ENCODE data around the gene USP6NL. TPM values are rescaled to one million over a fixed set of nuclear protein-coding genes. Genes with fewer than 3 reads are reported as not detected.

Gene USP6NL
- total RNA-seq, 2 donors from 2014 or later, result 13.5 to 19.3 TPM

DNA sequence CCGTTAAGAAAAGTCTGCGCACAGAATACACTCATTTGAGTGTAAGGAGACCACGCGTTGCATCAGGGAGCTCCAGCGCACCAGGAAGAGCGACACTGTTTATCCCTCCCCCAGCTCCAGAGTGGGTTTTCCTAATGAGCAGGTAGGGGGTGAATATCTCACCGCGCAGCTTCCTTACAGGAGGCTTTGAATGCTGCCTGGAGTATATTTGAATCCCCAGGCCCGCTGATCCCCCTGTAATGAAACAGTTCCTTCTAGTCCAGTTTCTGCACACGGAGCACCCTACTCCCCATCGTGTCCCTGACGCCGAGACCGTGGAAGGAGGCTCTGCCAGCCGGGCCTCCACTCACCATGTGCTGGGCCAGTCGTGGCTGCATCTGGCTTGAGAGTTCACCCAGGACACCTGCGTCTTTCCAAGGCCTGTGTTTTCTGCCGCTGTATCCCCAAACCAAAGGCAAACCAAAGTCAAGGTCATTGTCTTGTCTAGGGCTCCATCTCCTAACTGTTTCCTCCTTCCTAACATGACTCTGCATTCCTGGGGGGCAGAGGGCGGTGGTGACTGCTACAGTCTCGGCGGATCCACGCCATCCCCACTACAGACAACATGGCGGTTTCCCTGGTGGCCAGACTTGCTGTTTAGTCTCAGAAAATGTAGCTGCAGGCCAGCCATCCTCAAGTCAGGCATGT, 167.8 kb downstream of the USP6NL start:
- intact Hi-C loops (cut with DNase I), result no loop called here
- Histone ChIP-seq H3K27me3 (no peaks in the 10 kb centered on the region), H3K9ac (ENCODE audit: low read depth in 2 of 2, low read length in 2 of 2) (no peak overlapping the region), H3K4me1 (no peaks in the 10 kb centered on the region), H3K9me3 (no peaks in the 10 kb centered on the region), H3K27ac (no peak overlapping the region), H3K4me3 (no peak overlapping the region), H3K36me3 (no peaks in the 10 kb centered on the region)
- TF ChIP-seq, protein P1, sequence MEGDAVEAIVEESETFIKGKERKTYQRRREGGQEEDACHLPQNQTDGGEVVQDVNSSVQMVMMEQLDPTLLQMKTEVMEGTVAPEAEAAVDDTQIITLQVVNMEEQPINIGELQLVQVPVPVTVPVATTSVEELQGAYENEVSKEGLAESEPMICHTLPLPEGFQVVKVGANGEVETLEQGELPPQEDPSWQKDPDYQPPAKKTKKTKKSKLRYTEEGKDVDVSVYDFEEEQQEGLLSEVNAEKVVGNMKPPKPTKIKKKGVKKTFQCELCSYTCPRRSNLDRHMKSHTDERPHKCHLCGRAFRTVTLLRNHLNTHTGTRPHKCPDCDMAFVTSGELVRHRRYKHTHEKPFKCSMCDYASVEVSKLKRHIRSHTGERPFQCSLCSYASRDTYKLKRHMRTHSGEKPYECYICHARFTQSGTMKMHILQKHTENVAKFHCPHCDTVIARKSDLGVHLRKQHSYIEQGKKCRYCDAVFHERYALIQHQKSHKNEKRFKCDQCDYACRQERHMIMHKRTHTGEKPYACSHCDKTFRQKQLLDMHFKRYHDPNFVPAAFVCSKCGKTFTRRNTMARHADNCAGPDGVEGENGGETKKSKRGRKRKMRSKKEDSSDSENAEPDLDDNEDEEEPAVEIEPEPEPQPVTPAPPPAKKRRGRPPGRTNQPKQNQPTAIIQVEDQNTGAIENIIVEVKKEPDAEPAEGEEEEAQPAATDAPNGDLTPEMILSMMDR (IDR thresholded peaks at IDR 0.05), result no peak
- DNase-seq, result no peak

DNA sequence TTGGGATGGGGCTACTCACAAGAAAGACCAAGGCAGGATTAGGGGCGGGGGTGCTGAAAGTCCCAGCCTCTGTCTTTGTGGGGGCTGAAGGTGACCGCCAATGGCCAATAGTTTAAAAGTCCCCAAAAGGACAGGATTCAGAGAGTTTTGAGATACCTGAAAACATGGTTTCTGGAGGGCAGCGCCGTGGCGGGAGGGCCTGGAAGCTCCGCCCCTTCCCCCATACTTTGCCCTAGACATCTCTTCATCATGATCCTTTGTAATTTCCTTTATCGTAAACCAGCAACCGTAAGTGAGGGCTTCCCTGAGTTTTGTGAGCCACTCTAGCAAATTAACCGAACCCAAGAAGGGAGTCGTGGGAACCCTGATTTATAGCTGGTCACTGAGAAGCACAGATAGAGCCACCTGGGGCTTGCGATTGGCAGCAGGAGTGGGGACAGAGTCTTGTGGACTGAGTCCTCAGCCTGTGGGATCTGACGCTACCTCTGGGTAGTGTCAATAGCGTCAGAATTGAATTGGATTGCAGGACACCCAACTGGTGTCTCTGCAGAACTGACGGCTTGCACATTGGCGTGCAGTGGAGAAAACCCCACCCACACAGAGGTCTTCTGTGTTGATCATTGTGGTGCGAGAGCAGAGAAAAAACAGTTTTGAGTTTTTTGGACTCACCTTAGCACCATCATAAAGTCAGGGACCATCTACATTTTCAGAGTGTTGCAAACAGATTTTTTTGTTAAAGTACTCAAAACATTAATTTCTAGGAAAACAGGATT, 169.3 kb downstream of the USP6NL start:
- DNase-seq, result no peak
- H3K27me3 ChIP-seq, result no peaks in the 10 kb centered on the region
- intact Hi-C loops (cut with DNase I), result no loop called here
- no peaks in the 10 kb centered on the region for H3K36me3 ChIP-seq
- TF ChIP-seq, protein P1 (IDR thresholded peaks at IDR 0.05), result no peak
- no peak overlapping the region for H3K27ac ChIP-seq
- H3K4me3 ChIP-seq, result no peak overlapping the region
- H3K9ac ChIP-seq (ENCODE audit: low read depth in 2 of 2, low read length in 2 of 2), result no peak overlapping the region
- no peaks in the 10 kb centered on the region for H3K4me1 ChIP-seq
- no peaks in the 10 kb centered on the region for H3K9me3 ChIP-seq

DNA sequence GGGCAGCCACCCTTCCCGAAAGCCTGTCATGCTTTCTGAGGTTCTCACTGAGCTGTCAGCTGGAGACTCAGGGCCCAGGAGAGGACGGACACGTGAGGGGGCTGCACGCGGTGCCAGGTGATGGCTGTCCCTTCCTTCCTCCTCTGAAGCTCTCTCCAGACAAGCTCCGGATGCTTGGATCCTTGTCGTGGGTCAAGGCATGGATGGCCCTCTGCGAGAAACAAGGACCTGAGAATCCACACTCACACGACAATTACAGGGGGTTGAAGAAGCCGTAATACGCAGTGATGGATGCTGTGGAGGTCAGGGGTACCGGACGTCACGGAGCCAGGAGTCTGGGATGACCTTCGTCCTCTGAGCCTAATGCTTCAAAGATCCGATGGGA, 170.3 kb downstream of the USP6NL start:
- H3K27ac ChIP-seq, result no peak overlapping the region
- TF ChIP-seq, protein P1 (IDR thresholded peaks at IDR 0.05), result no peak
- intact Hi-C loops (cut with DNase I), result no loop called here
- DNase-seq, result no peak
- no peaks in the 10 kb centered on the region for H3K4me1 ChIP-seq
- H3K36me3 ChIP-seq, result no peaks in the 10 kb centered on the region
- H3K27me3 ChIP-seq, result no peaks in the 10 kb centered on the region
- H3K9me3 ChIP-seq, result no peaks in the 10 kb centered on the region
- no peak overlapping the region for H3K4me3 ChIP-seq
- H3K9ac ChIP-seq (ENCODE audit: low read depth in 2 of 2, low read length in 2 of 2), result no peak overlapping the region

DNA sequence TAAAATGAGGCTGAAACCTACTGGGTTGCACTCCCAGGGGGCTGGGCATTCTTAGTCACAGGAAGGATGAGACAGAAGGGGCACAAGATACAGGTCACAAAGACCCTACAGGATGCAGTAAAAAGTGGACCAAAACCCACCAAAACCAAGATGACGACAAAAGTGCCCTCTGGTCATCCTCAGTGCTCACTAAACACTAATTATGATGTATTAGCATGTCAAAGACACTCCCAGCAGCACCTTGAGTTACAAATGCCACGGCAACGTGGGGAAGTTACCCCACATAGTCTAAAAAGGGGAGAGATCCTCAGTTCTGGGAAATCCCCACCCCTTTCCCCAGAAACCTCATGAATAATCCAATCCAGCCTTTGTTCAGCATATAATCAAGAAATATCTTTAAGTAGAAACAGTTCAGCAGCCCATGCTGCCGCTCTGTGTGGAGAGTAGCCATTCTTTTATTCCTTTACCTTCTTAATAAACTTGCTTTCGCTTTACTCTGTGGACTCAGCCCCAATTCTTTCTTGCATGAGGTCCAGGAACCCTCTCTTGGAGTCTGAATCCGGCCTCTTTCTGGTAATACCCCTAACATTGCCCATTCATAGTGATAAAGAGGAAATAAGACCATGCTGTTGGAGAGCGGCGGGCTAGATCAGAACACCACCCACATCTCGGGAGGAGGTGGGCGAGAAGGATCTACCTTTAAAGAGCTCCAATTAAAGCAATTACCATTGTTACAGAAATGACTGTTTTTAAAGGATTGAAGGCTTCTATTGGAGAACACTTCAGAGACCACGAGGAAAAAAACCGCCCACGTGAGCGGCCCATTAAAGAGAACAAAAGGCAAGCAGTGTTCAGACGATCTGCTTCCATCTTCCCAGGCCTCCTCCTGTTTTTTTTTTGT, 170.9 kb downstream of the USP6NL start:
- H3K4me3 ChIP-seq, result no peak overlapping the region
- H3K4me1 ChIP-seq, result no peaks in the 10 kb centered on the region
- H3K27me3 ChIP-seq, result no peaks in the 10 kb centered on the region
- H3K9ac ChIP-seq (ENCODE audit: low read depth in 2 of 2, low read length in 2 of 2), result no peak overlapping the region
- intact Hi-C loops (cut with DNase I), result no loop called here
- no peaks in the 10 kb centered on the region for H3K36me3 ChIP-seq
- no peak for DNase-seq
- TF ChIP-seq, protein P1 (IDR thresholded peaks at IDR 0.05), result no peak
- H3K9me3 ChIP-seq, result no peaks in the 10 kb centered on the region
- no peak overlapping the region for H3K27ac ChIP-seq

DNA sequence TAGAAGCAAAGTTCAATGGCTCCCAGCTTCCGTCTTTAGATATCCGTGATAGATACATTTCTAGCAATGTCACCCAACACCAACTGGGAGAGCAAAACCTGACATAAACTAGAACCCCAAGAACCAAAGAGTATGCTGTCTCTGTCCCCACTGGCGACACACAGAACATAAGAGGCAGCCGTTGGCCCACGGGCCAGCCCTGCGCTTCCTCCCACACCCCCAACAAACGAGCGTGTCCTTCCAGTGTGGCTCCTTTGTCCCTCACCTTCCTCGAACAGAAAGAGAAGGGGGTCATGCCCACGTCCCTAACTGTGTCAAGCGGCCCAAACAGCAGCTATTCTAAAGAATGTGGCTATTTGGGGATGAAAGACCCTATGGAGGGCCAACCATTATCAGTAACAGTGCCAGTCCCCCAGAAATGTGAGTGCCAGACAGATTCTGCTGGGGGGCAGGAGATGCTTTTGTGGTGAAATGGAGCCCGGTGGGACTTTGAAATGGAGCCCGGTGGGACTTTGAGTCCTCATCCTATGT, 171.9 kb downstream of the USP6NL start:
- Histone ChIP-seq H3K27ac (no peak overlapping the region), H3K9ac (ENCODE audit: low read depth in 2 of 2, low read length in 2 of 2) (no peak overlapping the region), H3K4me1 (no peaks in the 10 kb centered on the region), H3K27me3 (no peaks in the 10 kb centered on the region), H3K4me3 (no peak overlapping the region), H3K9me3 (no peaks in the 10 kb centered on the region), H3K36me3 (no peaks in the 10 kb centered on the region)
- TF ChIP-seq, protein P1 (IDR thresholded peaks at IDR 0.05), result no peak
- no peak for DNase-seq
- intact Hi-C loops (cut with DNase I), result no loop called here

All from colonic mucosa (tissue), 4 donors.